GM18499 (cell line): ENCODE results near the gene POU2F1.
"Not testable (repeated sequence)": the region's sequence is repeated elsewhere in the genome, so short reads cannot be mapped to it uniquely, and the experiment has no call there.

Experiments used
- ATAC-seq: cut with Tn5 transposase; IDR thresholded peaks from one replicate; pipeline ENCODE4 v1.9.1; 2021; ENCODE audit warnings: moderate number of reproducible peaks; ENCODE audit not compliant: insufficient read depth, unreplicated experiment

The POU2F1 gene

GRCh38 chr1:167304165-167304564 lies 83.5 kb downstream of the POU2F1 start:
- no peak for ATAC-seq

GRCh38 chr1:167305059-167305705 lies 84.5 kb downstream of the POU2F1 start:
- ATAC-seq: no peak

- no peak for ATAC-seq
Measured at GRCh38 chr1:167305706-167306277, 85.1 kb downstream of the POU2F1 start.

- ATAC-seq: no peak
Measured at GRCh38 chr1:167310732-167311131, 90.0 kb downstream of the POU2F1 start.

GRCh38 chr1:167312871-167313270 lies 92.2 kb downstream of the POU2F1 start:
- no peak for ATAC-seq

- ATAC-seq: no peak
Measured at GRCh38 chr1:167314671-167315070, 94.0 kb downstream of the POU2F1 start.

- ATAC-seq: no peak
Measured at GRCh38 chr1:167317463-167317862, 96.8 kb downstream of the POU2F1 start.

- not testable (repeated sequence) for ATAC-seq
Measured at GRCh38 chr1:167319206-167319605, 98.5 kb downstream of the POU2F1 start.

- no peak for ATAC-seq
Measured at GRCh38 chr1:167322483-167322882, 101.8 kb downstream of the POU2F1 start.

- no peak for ATAC-seq
Measured at GRCh38 chr1:167325151-167325550, 104.5 kb downstream of the POU2F1 start.

- no peak for ATAC-seq
Measured at GRCh38 chr1:167328306-167328815, 107.7 kb downstream of the POU2F1 start.

GRCh38 chr1:167328816-167329483 lies 108.3 kb downstream of the POU2F1 start:
- ATAC-seq: peak; percentile 51

- ATAC-seq: peak; percentile 27
Measured at GRCh38 chr1:167330601-167331293, 110.1 kb downstream of the POU2F1 start.

- ATAC-seq: no peak
Measured at GRCh38 chr1:167331650-167332049, 111.0 kb downstream of the POU2F1 start.

- no peak for ATAC-seq
Measured at GRCh38 chr1:167332503-167332902, 111.8 kb downstream of the POU2F1 start.

- no peak for ATAC-seq
Measured at GRCh38 chr1:167333124-167333523, 112.4 kb downstream of the POU2F1 start.

- no peak for ATAC-seq
Measured at GRCh38 chr1:167333703-167334102, 113.0 kb downstream of the POU2F1 start.

GRCh38 chr1:167339405-167339804 lies 118.7 kb downstream of the POU2F1 start:
- ATAC-seq: no peak

- peak; percentile 60 for ATAC-seq
Measured at GRCh38 chr1:167342846-167343245, 122.2 kb downstream of the POU2F1 start.

GRCh38 chr1:167344112-167344511 lies 123.4 kb downstream of the POU2F1 start:
- ATAC-seq: no peak
